IMR-90 (cell line): Measurements from ENCODE around the gene KCTD18. TPM values are rescaled to one million over a fixed set of nuclear protein-coding genes. Genes with fewer than 3 reads are reported as not detected.

ENCODE experiments used
- ATAC-seq: fragments of 200-7000 bp; cut with Tn5 transposase; 2 replicates; pipeline ENCODE4 v1.9.1; 2020; ENCODE audit warnings: low read depth, mild to moderate bottlenecking, moderate library complexity
- BruUV-seq: library from RNA; stranded (reverse); fragments of 400-500 nt; replicated peaks from 2 replicates; lab custom pipeline; 2021; lab: Mats Ljungman, UMichigan
- CTCF ChIA-PET: fragments of 300-600 bp; formaldehyde crosslinking; extraction: SDS; loops from one replicate; lab custom pipeline; 2021; ENCODE audit warnings: antibody characterized with exemption; lab: Yijun Ruan, JAX
- POLR2A ChIA-PET: fragments of 300-600 bp; sonication (Branson Sonifier 250); formaldehyde crosslinking; loops from one replicate; lab custom pipeline; 2022; ENCODE audit warnings: antibody characterized with exemption; ENCODE audit not compliant: unreplicated experiment; lab: Charles Lee
- DNase-seq: peaks from one replicate; pipeline ENCODE4 v3.0.0; 2013
- H2AFZ ChIP-seq: replicated peaks from 2 replicates; pipeline ENCODE3; 2013; ENCODE audit warnings: low read length, mild to moderate bottlenecking; ENCODE audit not compliant: poor library complexity
- H2AK5ac ChIP-seq: 2 replicates; pipeline ENCODE4 v1.6.1; 2013; ENCODE audit warnings: low read depth, low read length, inconsistent platforms
- H2AK9ac ChIP-seq: replicated peaks from 2 replicates; pipeline ENCODE3; 2013; ENCODE audit warnings: mild to moderate bottlenecking, low read depth, low read length, moderate library complexity; ENCODE audit not compliant: poor library complexity
- H2BK120ac ChIP-seq: 2 replicates; pipeline ENCODE4 v1.6.1; 2013; ENCODE audit warnings: low read depth, low read length, inconsistent platforms
- H2BK15ac ChIP-seq: 3 replicates; pipeline ENCODE4 v1.6.1; 2013; ENCODE audit warnings: low read depth, low read length, inconsistent platforms
- H2BK20ac ChIP-seq: 2 replicates; pipeline ENCODE4 v1.6.1; 2013; ENCODE audit warnings: low read depth, mild to moderate bottlenecking, inconsistent platforms, low read length, moderate library complexity
- H2BK5ac ChIP-seq: 2 replicates; pipeline ENCODE4 v1.6.1; 2013; ENCODE audit warnings: mild to moderate bottlenecking, low read depth, low read length, inconsistent platforms; ENCODE audit not compliant: poor library complexity, severe bottlenecking
- H3K14ac ChIP-seq: replicated peaks from 2 replicates; pipeline ENCODE4 v1.6.1; 2013; ENCODE audit warnings: low read depth, low read length, inconsistent platforms
- H3K18ac ChIP-seq: 2 replicates; pipeline ENCODE4 v1.6.1; 2013; ENCODE audit warnings: low read depth, low read length, control low read depth
- H3K23ac ChIP-seq: 2 replicates; pipeline ENCODE4 v1.6.1; 2013; ENCODE audit warnings: low read depth, low read length, inconsistent platforms
- H3K27ac ChIP-seq: 2 replicates; pipeline ENCODE4 v1.5.1; 2013; ENCODE audit warnings: mild to moderate bottlenecking, control low read depth, low read length; ENCODE audit not compliant: insufficient read depth
- H3K27me3 ChIP-seq: 2 replicates; pipeline ENCODE4 v1.6.1; 2013; ENCODE audit warnings: low read length; ENCODE audit not compliant: control insufficient read depth, insufficient read depth
- H3K36me3 ChIP-seq: 2 replicates; pipeline ENCODE4 v1.6.1; 2013; ENCODE audit warnings: low read length, mixed read lengths; ENCODE audit not compliant: control insufficient read depth, insufficient read depth
- H3K4ac ChIP-seq: 2 replicates; pipeline ENCODE4 v1.6.1; 2013; ENCODE audit warnings: low read depth, low read length, inconsistent platforms
- H3K4me1 ChIP-seq: 2 replicates; pipeline ENCODE4 v1.6.1; 2013; ENCODE audit warnings: low read length, mixed read lengths; ENCODE audit not compliant: control insufficient read depth, insufficient read depth
- H3K4me2 ChIP-seq: 2 replicates; pipeline ENCODE4 v1.6.1; 2013; ENCODE audit warnings: low read depth, mild to moderate bottlenecking, control low read depth, low read length, moderate library complexity
- H3K4me3 ChIP-seq: 2 replicates; pipeline ENCODE4 v1.5.1; 2013; ENCODE audit warnings: low read depth, mild to moderate bottlenecking, control low read depth, low read length, moderate library complexity; ENCODE audit not compliant: insufficient read depth
- H3K56ac ChIP-seq: 2 replicates; pipeline ENCODE4 v1.6.1; 2013; ENCODE audit warnings: low read length, inconsistent platforms; ENCODE audit not compliant: insufficient read depth; ENCODE audit errors: extremely low read depth
- H3K79me1 ChIP-seq, 2 experiments: 2 replicates each; pipeline ENCODE4 v1.6.1; 2013; ENCODE audit warnings: low read length in 2 of 2, inconsistent platforms in 1 of 2, low read depth in 1 of 2
- H3K9ac ChIP-seq: 2 replicates; pipeline ENCODE4 v1.6.1; 2013; ENCODE audit warnings: low read depth, low read length, control low read depth
- H3K9me1 ChIP-seq: 2 replicates; pipeline ENCODE4 v1.6.1; 2013; ENCODE audit warnings: low read length, inconsistent platforms; ENCODE audit not compliant: insufficient read depth
- H3K9me3 ChIP-seq: 2 replicates; pipeline ENCODE4 v1.6.1; 2013; ENCODE audit warnings: low read length; ENCODE audit not compliant: control insufficient read depth, insufficient read depth
- H4K20me1 ChIP-seq: 2 replicates; pipeline ENCODE4 v1.6.1; 2013; ENCODE audit warnings: low read length, inconsistent platforms; ENCODE audit not compliant: insufficient read depth
- H4K5ac ChIP-seq: 2 replicates; pipeline ENCODE4 v1.6.1; 2013; ENCODE audit warnings: mild to moderate bottlenecking, low read depth, low read length, control low read depth
- H4K8ac ChIP-seq, 2 experiments: 2 replicates each; pipeline ENCODE4 v1.6.1; 2013; ENCODE audit warnings: low read depth in 2 of 2, low read length in 2 of 2, control low read depth in 1 of 2, inconsistent platforms in 1 of 2
- H4K91ac ChIP-seq: 2 replicates; pipeline ENCODE4 v1.6.1; 2013; ENCODE audit warnings: low read depth, low read length, inconsistent platforms; ENCODE audit not compliant: insufficient read depth
- BHLHE40 ChIP-seq: fragments of 150-350 bp; IDR thresholded peaks from 2 replicates; pipeline ENCODE4 v1.6.1; 2016; ENCODE audit warnings: mild to moderate bottlenecking, low read depth, low read length
- CHD1 ChIP-seq: IDR thresholded peaks from 2 replicates; pipeline ENCODE4 v1.6.1; 2012; ENCODE audit warnings: low read depth, low read length, improper control_type of control experiment
- FOS ChIP-seq: fragments of 150-350 bp; IDR thresholded peaks from 2 replicates; pipeline ENCODE4 v1.6.1; 2016; ENCODE audit warnings: low read depth, low read length
- MAFK ChIP-seq: IDR thresholded peaks from 2 replicates; pipeline ENCODE4 v1.6.1; 2012; ENCODE audit warnings: low read depth, low read length, improper control_type of control experiment
- MAZ ChIP-seq: IDR thresholded peaks from 2 replicates; pipeline ENCODE4 v1.6.1; 2012; ENCODE audit warnings: low read depth, mild to moderate bottlenecking, low read length, improper control_type of control experiment, moderate library complexity, borderline replicate concordance
- MXI1 ChIP-seq: IDR thresholded peaks from 2 replicates; pipeline ENCODE4 v1.6.1; 2012; ENCODE audit warnings: low read depth, mild to moderate bottlenecking, low read length, moderate library complexity, borderline replicate concordance
- NFE2L2 ChIP-seq: fragments of 150-350 bp; IDR thresholded peaks from 2 replicates; pipeline ENCODE4 v1.6.1; 2016; ENCODE audit warnings: low read depth, mild to moderate bottlenecking, low read length
- POLR2A ChIP-seq: IDR thresholded peaks from 2 replicates; pipeline ENCODE4 v1.6.1; 2012; ENCODE audit warnings: mild to moderate bottlenecking, low read depth, low read length
- RAD21 ChIP-seq: IDR thresholded peaks from 2 replicates; pipeline ENCODE4 v1.6.1; 2012; ENCODE audit warnings: low read length, improper control_type of control experiment
- RCOR1 ChIP-seq: IDR thresholded peaks from 2 replicates; pipeline ENCODE4 v1.6.1; 2012; ENCODE audit warnings: mild to moderate bottlenecking, low read length, improper control_type of control experiment; ENCODE audit not compliant: insufficient replicate concordance
- RFX5 ChIP-seq: IDR thresholded peaks from 2 replicates; pipeline ENCODE4 v1.8.0; 2012; ENCODE audit warnings: low read depth, mild to moderate bottlenecking, low read length, moderate library complexity
- USF2 ChIP-seq: fragments of 150-350 bp; IDR thresholded peaks from 2 replicates; pipeline ENCODE4 v1.6.1; 2017; ENCODE audit warnings: mild to moderate bottlenecking, antibody characterized with exemption, low read length, low read depth
- WGBS, 2 experiments: methylation state at CpG; one replicate each; pipeline versions ENCODE4 v1.1.5 to v1.1.7; 2013; ENCODE audit warnings: missing lambda C conversion rate in 2 of 2; ENCODE audit not compliant: insufficient read length in 1 of 2; ENCODE audit errors: extremely low coverage in 2 of 2; 5-methylcytosine and 5-hydroxymethylcytosine counted together
- dilution Hi-C: fragments of 300-500 bp; cut with HindIII; formaldehyde crosslinking; loops from one replicate; pipeline ENCODE4 v1.14.3; 2018; ENCODE audit warnings: low sequenced_read_pairs; ENCODE audit not compliant: unreplicated experiment
- in situ Hi-C: fragments of 300-500 bp; cut with MboI; formaldehyde crosslinking; loops from 3 replicates; pipeline ENCODE4 v1.14.3; 2019; ENCODE audit warnings: low sequenced_read_pairs, inconsistent platforms, mixed read lengths
- intact Hi-C: fragments of 100-400 bp; cut with micrococcal nuclease; formaldehyde crosslinking; loops from 2 replicates; pipeline ENCODE4 v1.10.0; 2022
- polyA plus RNA-seq, 3 experiments: library from polyadenylated mRNA; depleted of rRNA; stranded (reverse); fragments of >200 nt; gene quantifications; 2 replicates each; pipeline ENCODE4 v1.2.3, GENCODE V29; 2012; ENCODE audit warnings: low replicate concordance in 1 of 3
- total RNA-seq: library from RNA; depleted of rRNA; stranded (reverse); fragments of >200 nt; gene quantifications from 2 replicates; pipeline ENCODE4 v1.2.3, GENCODE V29; 2012

KCTD18 gene
- total and polyA plus RNA-seq, 2 of the 4 experiments (the other 2 are of a cell fraction): 6.7 to 10.4 TPM

DNA sequence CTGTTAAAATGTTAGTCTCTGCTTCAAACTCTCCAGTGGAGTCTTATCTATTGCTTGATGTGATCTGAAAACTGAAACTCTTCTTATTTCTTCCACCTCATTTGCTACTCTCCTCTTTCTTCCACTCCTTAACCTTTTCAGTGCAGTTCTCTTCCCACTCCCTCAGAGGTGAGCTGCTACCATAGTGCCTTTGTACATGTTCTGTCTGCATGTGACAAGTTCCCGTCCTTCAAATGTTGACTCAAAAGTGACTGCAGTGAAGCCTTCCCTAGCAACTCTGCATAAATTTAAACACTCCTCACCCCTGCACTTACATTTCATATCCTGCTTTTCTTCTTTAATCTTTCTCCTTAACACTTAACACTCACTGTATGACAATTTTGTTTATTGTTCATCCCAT, 28.3 kb upstream of the KCTD18 start:
- Histone ChIP-seq H3K4ac (no peak overlapping the region), H3K14ac (peak overlapping the region; percentile 30; the same call in 1 of the 2 replicates), H4K8ac (0 out of 4 replicates have a peak overlapping the region, but pooled peaks of 1 of the 2 experiments have one; percentile 52), H2BK20ac (no peak overlapping the region), H3K27ac (peak overlapping the region; percentile 63; the same call in 1 of the 2 replicates), H3K4me1 (peaks cover 10% of the 10 kb centered on the region; the same call in 1 of the 2 replicates), H4K91ac (no peak overlapping the region), H3K56ac (no peak overlapping the region), H2AFZ (peak overlapping the region; percentile 16), H3K23ac (peak overlapping the region; percentile 71; the same call in 1 of the 2 replicates), H2BK15ac (no peak overlapping the region), H3K4me2 (peak overlapping the region; percentile 93), H3K79me1 (peaks cover 10 to 17% of the 10 kb centered on the region in 2 experiments), H2AK9ac (no peak overlapping the region), H3K4me3 (no peak overlapping the region), H2BK120ac (no peak overlapping the region), H3K18ac (0 out of 2 replicates have a peak overlapping the region, but pooled peaks have one; percentile 1), H3K9ac (no peak overlapping the region), H2BK5ac (peak overlapping the region; percentile 62), H2AK5ac (no peak overlapping the region), H4K20me1 (no peaks in the 10 kb centered on the region), H4K5ac (peak overlapping the region; percentile 68; the same call in 1 of the 2 replicates), H3K9me3 (peaks cover 3% of the 10 kb centered on the region; the same call in 1 of the 2 replicates), H3K36me3 (peaks cover 2% of the 10 kb centered on the region), H3K9me1 (0 out of 2 replicates have a peak, but pooled peaks cover 8% of the 10 kb centered on the region), H3K27me3 (no peaks in the 10 kb centered on the region)
- BruUV-seq: no TSS peak
- ChIA-PET CTCF (no interaction called here), POLR2A (no interaction called here)
- in situ Hi-C loops: no loop called here
- dilution Hi-C loops: no loop called here
- ATAC-seq (peak; percentile 58), DNase-seq (no peak)
- WGBS, 2 experiments: 33% methylated on average over 1 of the region's 1 CpG; no CpG with 5 or more reads in 1 of the 2 experiments
- TF ChIP-seq RAD21: no peak
- TF ChIP-seq CHD1: no peak
- no peak for TF ChIP-seq MAZ
- TF ChIP-seq POLR2A: no peak
- no peak for TF ChIP-seq MAFK
- TF ChIP-seq BHLHE40: no peak
- TF ChIP-seq RFX5: no peak
- no peak for TF ChIP-seq NFE2L2
- no peak for TF ChIP-seq USF2
- TF ChIP-seq FOS: no peak
- TF ChIP-seq MXI1: no peak
- TF ChIP-seq RCOR1: no peak
- intact Hi-C loops: no loop called here
